Stimulated activated naive CD4-positive, alpha-beta T cell treated with Interleukin-2 at 50 U/mL for 16 hours (primary cell): ENCODE results near the gene TRAF4.
A peak's percentile ranks its signal among the peaks of the same experiment; 100 is the strongest.
"Not testable (repeated sequence)": the region's sequence is repeated elsewhere in the genome, so short reads cannot be mapped to it uniquely, and the experiment has no call there.

Experiments used
- DNase-seq: peaks from one replicate; lab custom pipeline; 2025; lab: John Stamatoyannopoulos, UW

TRAF4 gene

GRCh38 chr17:28748852-28749515 lies 5.2 kb downstream of the TRAF4 start:
- DNase-seq: no peak

- no peak for DNase-seq
Observed at GRCh38 chr17:28749516-28750177, 5.8 kb downstream of the TRAF4 start.

- peak; percentile 84 for DNase-seq
Observed at GRCh38 chr17:28750178-28751047, 6.6 kb downstream of the TRAF4 start.

- no peak for DNase-seq
Observed at GRCh38 chr17:28751600-28752366, 8.0 kb downstream of the TRAF4 start.

DNA sequence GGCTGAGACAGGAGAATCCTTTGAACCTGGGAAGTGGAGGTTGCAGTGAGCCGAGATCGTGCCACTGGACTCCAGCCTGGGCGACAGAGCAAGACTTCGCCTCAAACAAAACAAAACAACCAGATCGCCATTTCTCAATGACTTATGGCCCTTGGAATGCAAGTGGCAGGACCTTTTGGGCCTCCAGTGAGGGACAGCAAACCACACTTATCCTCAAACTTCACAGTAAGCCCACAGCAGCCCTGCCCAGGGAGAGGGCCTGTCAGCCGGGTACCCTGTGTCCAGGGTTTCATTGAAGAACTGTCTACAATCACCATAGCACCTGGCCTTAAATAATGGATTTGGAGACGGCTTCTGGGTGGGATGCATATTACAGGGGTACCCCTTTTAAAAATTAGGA lies 11.7 kb downstream of the TRAF4 start:
- DNase-seq: no peak

- no peak for DNase-seq
Observed at GRCh38 chr17:28756049-28756804, 12.4 kb downstream of the TRAF4 start.

DNA sequence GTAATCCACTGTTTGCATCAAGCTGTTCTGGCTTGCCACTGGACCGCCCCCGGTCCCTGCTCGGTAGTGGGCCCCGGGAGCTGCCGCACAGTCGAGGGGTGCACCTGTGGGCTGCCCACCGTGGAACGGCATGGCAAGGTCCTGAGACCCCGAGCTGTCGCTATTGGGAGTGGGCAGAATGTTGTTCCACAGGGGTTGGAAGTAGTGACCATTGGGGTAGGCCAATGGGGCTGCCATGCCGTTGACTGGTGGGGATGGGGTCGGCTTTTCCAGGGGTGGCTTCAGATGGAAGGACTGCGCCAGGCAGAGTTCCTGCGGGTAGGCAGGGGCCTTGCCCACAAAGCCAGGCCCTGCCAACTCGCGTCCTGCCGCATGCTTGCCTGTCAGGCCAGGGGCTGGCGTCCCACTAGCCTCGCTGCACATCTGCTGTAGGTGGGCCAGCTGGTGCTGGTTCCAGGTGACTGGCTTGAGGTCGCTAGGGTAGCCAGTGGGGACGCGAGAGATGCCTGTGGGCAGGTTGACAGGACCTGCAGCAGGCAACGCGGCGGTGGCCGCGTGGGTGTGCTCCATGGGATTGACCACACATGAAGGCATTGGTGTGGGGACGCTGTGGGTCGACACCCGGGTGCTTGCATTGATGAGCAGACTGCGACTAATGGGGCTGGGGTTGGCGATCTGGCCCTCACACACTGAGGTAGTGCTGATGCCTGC lies 14.8 kb downstream of the TRAF4 start:
- DNase-seq: no peak

GRCh38 chr17:28759256-28759865 lies 15.6 kb downstream of the TRAF4 start:
- DNase-seq: no peak

DNA sequence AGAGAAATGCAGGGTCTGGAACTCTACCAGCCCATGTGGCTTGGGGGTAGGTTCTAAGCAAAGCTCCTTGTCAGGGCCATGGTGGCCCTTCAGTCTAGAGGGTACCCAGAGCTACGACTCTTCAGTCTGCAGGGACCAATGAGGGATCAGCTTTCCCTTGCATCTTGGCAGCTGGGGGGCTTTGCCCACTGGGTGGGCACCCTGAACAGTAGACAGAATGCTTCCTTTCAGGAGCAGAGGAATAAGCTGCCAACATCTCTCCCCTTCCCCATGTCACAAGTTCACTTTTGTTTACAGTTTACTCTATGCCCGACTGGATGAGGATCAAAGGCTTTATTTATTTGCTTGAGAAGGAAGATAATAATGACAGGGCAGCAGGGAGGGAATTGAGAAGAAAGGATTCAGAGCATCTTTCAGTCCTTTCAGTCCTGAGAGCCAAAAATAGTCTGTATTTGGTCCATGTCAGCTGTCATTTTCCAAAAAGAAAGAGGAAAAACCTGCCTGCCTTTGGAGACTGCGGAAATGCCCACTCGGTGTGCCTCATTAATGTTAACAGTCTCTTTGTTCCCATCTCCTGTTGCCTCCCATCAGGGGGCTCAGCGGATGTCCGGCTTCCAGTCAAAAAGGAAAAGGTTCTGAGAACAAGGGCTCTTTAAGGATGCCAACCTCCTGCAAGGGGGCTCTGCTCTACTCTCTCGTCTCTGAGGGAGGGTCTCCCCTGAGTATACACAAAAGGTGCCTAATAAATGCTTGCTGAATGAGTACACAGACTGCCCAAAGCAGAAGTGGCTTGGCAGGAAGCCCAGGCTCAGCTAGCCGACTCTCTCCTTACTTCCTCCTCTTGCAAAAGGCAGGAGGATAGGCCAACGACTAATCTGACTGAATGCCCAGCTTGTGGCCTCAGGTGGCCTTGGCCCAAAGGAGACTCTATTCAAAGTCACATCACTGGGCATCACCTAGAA lies 17.1 kb downstream of the TRAF4 start:
- DNase-seq: no peak

GRCh38 chr17:28763137-28763799 lies 19.5 kb downstream of the TRAF4 start:
- DNase-seq: no peak

DNA sequence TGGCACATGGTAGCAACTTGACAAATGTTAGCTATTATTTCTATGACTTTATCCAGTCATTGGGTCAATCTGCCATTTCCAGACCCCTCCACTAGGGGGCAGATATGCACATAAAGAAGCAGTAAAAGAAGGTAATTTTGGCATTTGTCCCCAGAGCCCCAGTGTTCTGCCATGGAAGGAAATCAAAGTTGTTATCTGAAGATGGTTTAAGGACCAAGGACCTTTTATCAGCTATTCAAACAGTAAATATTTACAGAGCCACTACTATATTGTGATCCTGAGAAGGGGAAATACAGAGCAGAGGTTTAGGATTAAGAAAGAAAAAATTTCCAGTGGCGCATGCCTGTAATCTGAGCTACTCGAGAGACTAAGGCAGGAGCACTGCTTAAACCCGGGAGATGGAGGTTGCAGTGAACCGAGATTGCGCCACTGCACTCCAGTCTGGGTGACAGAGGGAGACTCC lies 20.0 kb downstream of the TRAF4 start:
- DNase-seq: peak; percentile 66

DNA sequence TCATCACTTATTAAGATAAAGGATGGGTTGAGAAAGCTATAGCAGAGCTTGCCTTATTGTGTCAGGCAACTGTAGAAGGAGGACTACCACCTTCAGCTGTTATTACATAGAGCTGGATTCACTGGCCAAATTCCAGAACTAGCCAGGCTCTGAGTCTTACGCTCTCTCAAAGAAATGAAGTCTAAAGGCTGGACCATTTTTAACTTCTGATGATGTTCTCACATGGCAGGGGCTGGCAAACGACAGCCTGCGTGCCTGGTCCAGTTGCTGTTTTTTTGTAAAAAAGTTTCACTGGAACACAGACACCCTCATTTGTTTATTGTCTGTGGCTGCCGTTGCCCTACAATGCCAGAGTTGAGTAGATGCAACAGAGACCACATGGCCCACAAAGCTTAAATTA lies 21.2 kb downstream of the TRAF4 start:
- no peak for DNase-seq

DNA sequence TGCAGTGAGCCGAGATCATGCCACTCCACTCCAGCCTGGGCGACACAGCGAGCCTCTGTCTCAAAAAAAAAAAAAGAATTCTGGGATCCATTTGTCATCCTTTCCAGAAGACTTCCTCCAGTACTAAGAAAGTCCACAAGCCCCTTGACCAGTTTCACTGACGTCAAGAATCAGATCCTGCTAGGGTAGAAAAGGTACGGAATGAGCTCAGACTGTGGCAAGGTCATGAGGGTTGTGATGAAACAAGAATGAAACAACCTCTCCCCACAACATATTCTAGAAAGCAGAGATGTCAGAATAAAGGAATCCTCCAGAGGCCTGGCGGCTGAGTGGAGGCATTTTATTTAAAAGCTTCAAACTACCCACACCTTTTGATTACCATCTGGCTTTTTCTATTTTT lies 29.9 kb downstream of the TRAF4 start:
- no peak for DNase-seq

- no peak for DNase-seq
Observed at GRCh38 chr17:28774206-28774605, 30.4 kb downstream of the TRAF4 start.

GRCh38 chr17:28777178-28777577 lies 33.4 kb downstream of the TRAF4 start:
- DNase-seq: no peak

DNA sequence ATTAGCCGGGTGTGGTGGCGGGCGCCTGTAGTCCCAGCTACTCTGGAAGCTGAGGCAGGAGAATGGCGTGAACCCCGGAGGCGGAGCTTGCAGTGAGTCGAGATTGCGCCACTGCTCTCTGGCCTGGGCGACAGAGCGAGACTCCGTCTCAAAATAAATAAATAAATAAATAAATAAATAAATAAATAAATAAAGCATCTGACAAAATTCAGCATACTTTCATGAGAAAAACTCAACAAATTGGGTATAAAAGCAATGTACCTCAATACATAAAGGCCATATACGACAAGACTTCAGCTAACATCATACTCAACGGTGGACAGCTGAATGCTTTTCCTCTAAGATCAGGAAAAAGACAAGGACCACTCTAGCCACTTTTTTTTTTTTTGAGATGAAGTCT lies 35.8 kb downstream of the TRAF4 start:
- DNase-seq: not testable (repeated sequence)

DNA sequence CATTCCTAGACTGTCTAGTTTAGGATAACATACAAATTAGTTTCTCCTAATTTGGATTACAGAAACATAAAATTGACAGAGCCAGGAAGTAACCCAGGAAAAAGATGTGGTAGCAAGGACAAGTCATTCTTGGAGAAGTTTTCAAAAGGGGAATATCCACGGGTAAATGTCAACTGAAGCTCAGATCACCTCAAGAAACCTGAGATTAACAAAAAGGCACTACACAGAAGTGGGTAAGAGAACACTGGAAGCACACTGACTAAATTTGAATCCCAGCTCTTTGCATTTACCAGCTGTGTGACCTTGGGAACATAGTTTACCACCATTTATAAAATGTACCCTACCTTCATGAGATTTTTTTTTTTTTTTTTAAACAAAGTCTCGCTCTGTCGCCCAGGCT lies 39.4 kb downstream of the TRAF4 start:
- no peak for DNase-seq

GRCh38 chr17:28788100-28788499 lies 44.3 kb downstream of the TRAF4 start:
- DNase-seq: no peak
